ENCODE measurements around the gene CERS5. TPM values are rescaled to one million over a fixed set of nuclear protein-coding genes. Genes with fewer than 3 reads are reported as not detected.

CERS5 gene
- total RNA-seq, 1 experiment from 2014 or later, result 30.8 TPM

Other genes starting within 250 kb of the CERS5 start
- gene AQP2, start 216.6 kb downstream of the CERS5 start, total RNA-seq (2014; rRNA removed), result not detected in 2 replicates
- gene AQP5, start 205.5 kb downstream of the CERS5 start, total RNA-seq (2014; rRNA removed), result 0.11 TPM in 1 of 2 replicates, not detected in the other
- not detected in 2 replicates for gene AQP6, start 194.4 kb downstream of the CERS5 start, total RNA-seq (2014; rRNA removed)
- gene RACGAP1, start 141.9 kb downstream of the CERS5 start, total RNA-seq (2014; rRNA removed), result 167 and 177 TPM in 2 replicates
- 1.2 and 4.3 TPM in 2 replicates for gene ASIC1, start 109.8 kb downstream of the CERS5 start, total RNA-seq (2014; rRNA removed)
- 49.2 and 66.8 TPM in 2 replicates for gene SMARCD1, start 82.0 kb downstream of the CERS5 start, total RNA-seq (2014; rRNA removed)
- 0.17 TPM in 1 of 2 replicates, not detected in the other for gene GPD1, start 63.4 kb downstream of the CERS5 start, total RNA-seq (2014; rRNA removed)
- gene COX14, start 55.1 kb downstream of the CERS5 start, total RNA-seq (2014; rRNA removed), result 41.7 and 44.0 TPM in 2 replicates
- gene LIMA1, start 116.2 kb upstream of the CERS5 start, total RNA-seq (2014; rRNA removed), result 74.7 and 85.9 TPM in 2 replicates
- gene FAM186A, start 229.2 kb upstream of the CERS5 start, total RNA-seq (2014; rRNA removed), result not detected in 2 replicates
- gene LARP4, start 233.5 kb upstream of the CERS5 start, total RNA-seq (2014; rRNA removed), result 22.3 and 27.9 TPM in 2 replicates

Measured in LHCN-M2 (cell line).